ENCODE data around the gene EAF1.

- no peak for TF ChIP-seq CTCF (conservative IDR thresholded peaks at IDR 0.05; ENCODE audit: low read length)
- no peak for TF ChIP-seq EZH2phosphoT487 (IDR thresholded peaks at IDR 0.05; ENCODE audit: borderline replicate concordance)
These were observed 13.5 kb downstream of the EAF1 start for GRCh38 chr3:15440891-15441290.
